ENCODE data around the gene LAMA3. TPM values are rescaled to one million over a fixed set of nuclear protein-coding genes. Genes with fewer than 3 reads are reported as not detected.

LAMA3 gene
- total and polyA plus RNA-seq, 10 donors = 1.3 to 7.1 (median 3.0) TPM

DNA sequence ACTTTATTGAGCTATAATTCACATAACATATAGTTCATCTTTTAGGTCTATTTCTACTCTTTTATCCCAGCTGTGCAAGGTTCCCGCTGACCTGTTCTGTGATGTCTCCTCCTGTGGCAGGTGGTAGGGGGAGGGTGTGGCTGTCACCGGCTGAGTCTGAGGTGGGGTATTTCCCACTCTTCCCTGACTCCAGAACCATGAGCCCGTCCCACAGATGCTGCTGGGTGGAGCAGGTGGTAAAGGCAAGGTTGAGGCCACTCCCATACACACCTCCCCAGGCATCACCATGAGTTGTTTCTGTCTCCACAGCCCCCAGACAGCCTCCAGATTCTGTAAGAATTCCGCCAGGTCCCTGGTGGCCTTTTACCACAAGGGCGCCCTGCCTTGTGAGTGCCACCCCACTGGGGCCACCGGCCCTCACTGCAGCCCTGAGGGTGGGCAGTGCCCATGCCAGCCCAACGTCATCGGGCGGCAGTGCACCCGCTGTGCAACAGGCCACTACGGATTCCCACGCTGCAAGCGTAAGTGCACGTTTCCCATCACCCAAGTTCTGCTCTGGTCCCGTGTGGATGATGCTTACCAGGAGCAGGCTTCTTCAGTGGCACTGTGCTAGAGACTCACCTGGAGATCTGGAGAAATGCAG, 156.9 kb downstream of the LAMA3 start:
- TF ChIP-seq, protein P1, sequence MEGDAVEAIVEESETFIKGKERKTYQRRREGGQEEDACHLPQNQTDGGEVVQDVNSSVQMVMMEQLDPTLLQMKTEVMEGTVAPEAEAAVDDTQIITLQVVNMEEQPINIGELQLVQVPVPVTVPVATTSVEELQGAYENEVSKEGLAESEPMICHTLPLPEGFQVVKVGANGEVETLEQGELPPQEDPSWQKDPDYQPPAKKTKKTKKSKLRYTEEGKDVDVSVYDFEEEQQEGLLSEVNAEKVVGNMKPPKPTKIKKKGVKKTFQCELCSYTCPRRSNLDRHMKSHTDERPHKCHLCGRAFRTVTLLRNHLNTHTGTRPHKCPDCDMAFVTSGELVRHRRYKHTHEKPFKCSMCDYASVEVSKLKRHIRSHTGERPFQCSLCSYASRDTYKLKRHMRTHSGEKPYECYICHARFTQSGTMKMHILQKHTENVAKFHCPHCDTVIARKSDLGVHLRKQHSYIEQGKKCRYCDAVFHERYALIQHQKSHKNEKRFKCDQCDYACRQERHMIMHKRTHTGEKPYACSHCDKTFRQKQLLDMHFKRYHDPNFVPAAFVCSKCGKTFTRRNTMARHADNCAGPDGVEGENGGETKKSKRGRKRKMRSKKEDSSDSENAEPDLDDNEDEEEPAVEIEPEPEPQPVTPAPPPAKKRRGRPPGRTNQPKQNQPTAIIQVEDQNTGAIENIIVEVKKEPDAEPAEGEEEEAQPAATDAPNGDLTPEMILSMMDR (IDR thresholded peaks at IDR 0.05 in 8 of 11, conservative IDR thresholded peaks at IDR 0.05 in 3 of 11) = no peak
- TF ChIP-seq POLR2A (IDR thresholded peaks at IDR 0.05) (no peak), POLR2AphosphoS5 (IDR thresholded peaks at IDR 0.05) (no peak)
- 93 to 97% (median 93%) methylated on average over 6 to 15 of the region's 15 CpGs for WGBS, 5 donors
- Histone ChIP-seq H3K9me3 (no peaks in the 10 kb centered on the region), H3K36me3 (no peaks in the 10 kb centered on the region), H3K27me3 (replicated peaks in 1 of 7) (no peaks in the 10 kb centered on the region), H3K4me1 (no peaks in the 10 kb centered on the region), H3K4me3 (no peak overlapping the region), H3K27ac (no peak overlapping the region)
- intact Hi-C loops (cut with DNase I; ENCODE audit: low total_unique reads) = no loop called here
- DNase-seq = no peak

DNA sequence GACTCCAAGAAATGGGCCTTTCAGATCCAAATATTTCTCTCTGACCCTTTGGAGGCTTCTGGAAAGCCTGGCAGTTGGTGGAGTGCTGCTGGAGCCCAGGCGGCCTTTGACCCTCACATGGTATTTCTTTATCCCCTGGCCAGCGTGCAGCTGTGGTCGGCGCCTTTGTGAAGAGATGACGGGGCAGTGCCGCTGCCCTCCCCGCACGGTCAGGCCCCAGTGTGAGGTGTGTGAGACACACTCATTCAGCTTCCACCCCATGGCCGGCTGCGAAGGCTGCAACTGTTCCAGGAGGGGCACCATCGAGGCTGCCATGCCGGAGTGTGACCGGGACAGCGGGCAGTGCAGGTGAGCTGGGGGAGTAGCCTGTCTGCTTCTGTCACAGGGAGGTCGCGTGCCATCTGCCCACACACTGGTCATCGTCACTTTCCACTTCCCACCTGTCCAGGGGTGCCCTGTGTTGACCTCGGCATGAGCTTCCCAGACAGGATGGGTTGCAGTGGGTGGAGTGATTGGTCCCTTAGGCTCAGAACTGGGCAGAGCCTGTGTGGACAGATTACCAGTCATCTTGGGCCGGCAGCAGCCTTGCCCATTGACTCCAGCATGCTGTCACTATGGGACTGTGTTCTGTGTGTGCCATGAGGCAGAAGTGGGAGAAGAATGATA, 158.2 kb downstream of the LAMA3 start:
- Histone ChIP-seq H3K9me3 (no peaks in the 10 kb centered on the region), H3K27me3 (replicated peaks in 1 of 7) (no peaks in the 10 kb centered on the region), H3K36me3 (no peaks in the 10 kb centered on the region), H3K4me3 (no peak overlapping the region), H3K27ac (no peak overlapping the region), H3K4me1 (peaks cover 0 to 7% (median 3%) of the 10 kb centered on the region in 6 donors)
- TF ChIP-seq, protein P1 (IDR thresholded peaks at IDR 0.05 in 8 of 11, conservative IDR thresholded peaks at IDR 0.05 in 3 of 11) = no peak
- TF ChIP-seq POLR2A (IDR thresholded peaks at IDR 0.05) = no peak
- TF ChIP-seq POLR2AphosphoS5 (IDR thresholded peaks at IDR 0.05) = no peak
- DNase-seq = no peak
- WGBS, 5 donors = 94 to 96% (median 94%) methylated on average over 8 to 19 of the region's 19 CpGs
- intact Hi-C loops (cut with DNase I; ENCODE audit: low total_unique reads) = no loop called here

DNA sequence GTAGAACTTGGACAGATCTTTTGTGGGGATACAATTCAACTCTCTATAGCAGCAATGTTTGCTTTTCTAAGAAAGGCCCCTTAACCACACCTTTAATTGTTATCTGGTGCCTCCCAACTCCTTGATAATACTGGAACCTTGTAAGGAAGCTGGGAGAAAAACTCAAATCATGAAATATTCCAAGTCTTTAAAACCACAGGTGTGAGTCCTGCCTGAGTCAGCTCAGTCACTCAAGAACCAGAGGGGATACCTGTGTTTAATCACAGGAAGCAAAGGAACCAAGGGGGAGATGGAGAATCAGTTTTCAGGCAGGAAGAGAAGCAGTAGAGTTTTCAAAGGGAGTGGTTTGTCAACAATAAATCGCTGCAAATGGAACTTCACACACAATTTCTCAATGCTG, 159.9 kb downstream of the LAMA3 start:
- DNase-seq = no peak
- H3K4me1 ChIP-seq = peaks cover 0 to 19% (median 10%) of the 10 kb centered on the region in 6 donors
- 50 to 72% (median 65%) methylated on average over 1 of the region's 1 CpG for WGBS, 5 donors
- H3K36me3 ChIP-seq = no peaks in the 10 kb centered on the region
- no peaks in the 10 kb centered on the region for H3K9me3 ChIP-seq
- TF ChIP-seq POLR2A (IDR thresholded peaks at IDR 0.05) (no peak), POLR2AphosphoS5 (IDR thresholded peaks at IDR 0.05) (no peak)
- TF ChIP-seq, protein P1 (IDR thresholded peaks at IDR 0.05 in 8 of 11, conservative IDR thresholded peaks at IDR 0.05 in 3 of 11) = no peak
- intact Hi-C loops (cut with DNase I; ENCODE audit: low total_unique reads) = no loop called here
- no peak overlapping the region for H3K4me3 ChIP-seq
- no peaks in the 10 kb centered on the region for H3K27me3 ChIP-seq (replicated peaks in 1 of 7)
- H3K27ac ChIP-seq = no peak overlapping the region

DNA sequence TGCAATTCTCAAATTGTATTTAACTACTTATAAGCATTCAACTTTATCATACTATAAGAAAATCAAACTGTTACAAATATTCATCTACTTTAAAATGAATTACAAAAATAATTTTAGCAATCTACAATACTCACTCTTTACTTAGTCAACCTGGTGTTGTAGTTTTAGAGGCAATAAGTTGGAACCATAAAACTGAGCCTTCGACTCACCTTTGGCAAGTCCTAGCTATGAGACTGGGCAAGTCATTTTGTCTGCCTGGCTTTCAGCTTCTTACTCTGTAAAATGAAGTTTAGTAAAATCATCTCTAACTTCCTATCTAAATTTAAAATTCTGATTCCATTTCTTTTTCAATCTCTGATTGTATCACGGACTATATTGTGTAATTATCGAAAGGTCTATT, 161.0 kb downstream of the LAMA3 start:
- Histone ChIP-seq H3K36me3 (no peaks in the 10 kb centered on the region), H3K27me3 (replicated peaks in 1 of 7) (no peaks in the 10 kb centered on the region), H3K27ac (no peak overlapping the region), H3K4me3 (no peak overlapping the region), H3K9me3 (no peaks in the 10 kb centered on the region), H3K4me1 (peaks cover 0 to 19% (median 10%) of the 10 kb centered on the region in 6 donors)
- WGBS, 5 donors = 93 to 97% (median 95%) methylated on average over 3 of the region's 3 CpGs
- intact Hi-C loops (cut with DNase I; ENCODE audit: low total_unique reads) = no loop called here
- TF ChIP-seq POLR2AphosphoS5 (IDR thresholded peaks at IDR 0.05) (no peak), POLR2A (IDR thresholded peaks at IDR 0.05) (no peak)
- TF ChIP-seq, protein P1 (IDR thresholded peaks at IDR 0.05 in 8 of 11, conservative IDR thresholded peaks at IDR 0.05 in 3 of 11) = no peak
- no peak for DNase-seq

Data from spleen (tissue), 11 donors.